Osteoblast (primary cell): ENCODE results near the gene INCENP. TPM values are rescaled to one million over a fixed set of nuclear protein-coding genes. Genes with fewer than 3 reads are reported as not detected.

Experiments
- DNase-seq: peaks from one replicate; pipeline ENCODE4 v3.0.0; 2011; ENCODE audit warnings: low spot score, mixed read lengths; ENCODE audit not compliant: insufficient read length; ENCODE audit errors: missing footprints
- H2AFZ ChIP-seq: 2 replicates; pipeline ENCODE4 v1.6.0; 2011; ENCODE audit warnings: mild to moderate bottlenecking, low read length
- H3K27ac ChIP-seq: 2 replicates; pipeline ENCODE4 v1.5.1; 2011; ENCODE audit warnings: mild to moderate bottlenecking, low read depth, low read length, moderate library complexity
- H3K27me3 ChIP-seq: 2 replicates; pipeline ENCODE4 v1.6.0; 2012; ENCODE audit warnings: mild to moderate bottlenecking, control low read depth, inconsistent platforms, low read length, moderate library complexity; ENCODE audit not compliant: insufficient read depth
- H3K36me3 ChIP-seq: 2 replicates; pipeline ENCODE4 v1.5.1; 2011; ENCODE audit warnings: mild to moderate bottlenecking, low read length, control low read depth, moderate library complexity; ENCODE audit not compliant: insufficient read depth
- H3K4me1 ChIP-seq: 2 replicates; pipeline ENCODE4 v1.5.1; 2011; ENCODE audit warnings: mild to moderate bottlenecking, low read length, control low read depth, moderate library complexity; ENCODE audit not compliant: insufficient read depth
- H3K4me2 ChIP-seq: 2 replicates; pipeline ENCODE4 v1.6.0; 2011; ENCODE audit warnings: mild to moderate bottlenecking, low read length; ENCODE audit not compliant: insufficient read depth
- H3K4me3 ChIP-seq: fragments of 200-600 bp; sonication (generic); 3 replicates; pipeline ENCODE4 v1.5.1; 2012; ENCODE audit warnings: mild to moderate bottlenecking, low read length, inconsistent platforms; ENCODE audit not compliant: insufficient read depth
- H3K79me2 ChIP-seq: 2 replicates; pipeline ENCODE4 v1.6.0; 2012; ENCODE audit warnings: mild to moderate bottlenecking, low read length, control low read depth, inconsistent platforms; ENCODE audit not compliant: insufficient read depth
- H3K9me3 ChIP-seq: 2 replicates; pipeline ENCODE4 v1.5.1; 2011; ENCODE audit warnings: low read depth, low read length, control low read depth
- H4K20me1 ChIP-seq: 2 replicates; pipeline ENCODE4 v1.6.0; 2012; ENCODE audit warnings: mild to moderate bottlenecking, low read length, control low read depth; ENCODE audit not compliant: insufficient read depth
- total RNA-seq: library from RNA; depleted of rRNA; stranded (reverse); fragments of >200 nt; gene quantifications from 2 replicates; pipeline ENCODE4 v1.2.3, GENCODE V29; 2012
- TF ChIP-seq, protein P1 (sequence below): IDR thresholded peaks from 2 replicates; pipeline ENCODE4 v1.5.1; 2011; ENCODE audit warnings: mild to moderate bottlenecking, low read depth, low read length, moderate library complexity; ENCODE audit errors: extremely low read depth

The INCENP gene
- total RNA-seq, 1 donor = 8.7 TPM

DNA sequence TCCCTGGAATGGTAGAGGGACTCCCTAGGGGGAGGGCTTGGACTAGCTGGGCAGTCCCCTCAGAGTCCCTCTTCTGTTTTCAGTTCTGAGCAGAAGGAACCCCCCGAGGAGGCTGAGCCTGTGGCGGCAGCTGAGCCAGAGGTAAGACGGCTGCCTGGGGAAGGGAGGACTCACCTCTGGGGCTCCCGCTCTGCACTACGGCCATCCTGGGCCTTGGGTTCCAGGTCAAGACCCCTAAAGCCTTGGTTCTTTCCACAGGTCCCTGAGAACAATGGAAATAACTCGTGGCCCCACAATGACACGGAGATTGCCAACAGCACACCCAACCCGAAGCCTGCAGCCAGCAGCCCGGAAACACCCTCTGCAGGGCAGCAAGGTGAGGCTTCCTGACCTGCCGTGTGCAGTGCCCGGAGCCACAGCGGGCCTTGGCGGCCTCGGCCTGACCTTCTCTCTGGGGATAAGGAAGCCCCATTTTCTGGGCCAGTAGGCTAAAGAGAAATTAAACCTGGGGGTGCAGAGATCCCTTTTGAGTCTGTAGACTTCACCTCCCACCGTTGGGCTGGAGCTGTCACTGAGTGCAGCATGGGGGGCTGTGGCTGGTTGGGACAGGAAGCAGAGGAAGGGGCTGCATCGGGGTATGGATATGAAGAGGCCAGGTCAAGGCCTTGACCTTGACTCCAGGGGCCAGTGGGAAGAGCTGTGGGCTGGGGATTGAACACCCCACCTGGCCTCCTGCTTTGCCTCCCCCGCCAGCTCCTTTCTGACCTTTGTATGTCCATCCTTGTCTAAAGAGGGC, 15.0 kb downstream of the INCENP start:
- DNase-seq = peak; percentile 27
- Histone ChIP-seq H3K79me2 (peaks cover 38% of the 10 kb centered on the region), H3K9me3 (no peaks in the 10 kb centered on the region), H3K4me1 (no peaks in the 10 kb centered on the region), H4K20me1 (no peaks in the 10 kb centered on the region), H3K36me3 (peaks cover 39% of the 10 kb centered on the region), H3K27me3 (no peaks in the 10 kb centered on the region), H3K4me3 (no peak overlapping the region), H2AFZ (no peak overlapping the region), H3K27ac (no peak overlapping the region), H3K4me2 (no peak overlapping the region)
- TF ChIP-seq, protein P1, sequence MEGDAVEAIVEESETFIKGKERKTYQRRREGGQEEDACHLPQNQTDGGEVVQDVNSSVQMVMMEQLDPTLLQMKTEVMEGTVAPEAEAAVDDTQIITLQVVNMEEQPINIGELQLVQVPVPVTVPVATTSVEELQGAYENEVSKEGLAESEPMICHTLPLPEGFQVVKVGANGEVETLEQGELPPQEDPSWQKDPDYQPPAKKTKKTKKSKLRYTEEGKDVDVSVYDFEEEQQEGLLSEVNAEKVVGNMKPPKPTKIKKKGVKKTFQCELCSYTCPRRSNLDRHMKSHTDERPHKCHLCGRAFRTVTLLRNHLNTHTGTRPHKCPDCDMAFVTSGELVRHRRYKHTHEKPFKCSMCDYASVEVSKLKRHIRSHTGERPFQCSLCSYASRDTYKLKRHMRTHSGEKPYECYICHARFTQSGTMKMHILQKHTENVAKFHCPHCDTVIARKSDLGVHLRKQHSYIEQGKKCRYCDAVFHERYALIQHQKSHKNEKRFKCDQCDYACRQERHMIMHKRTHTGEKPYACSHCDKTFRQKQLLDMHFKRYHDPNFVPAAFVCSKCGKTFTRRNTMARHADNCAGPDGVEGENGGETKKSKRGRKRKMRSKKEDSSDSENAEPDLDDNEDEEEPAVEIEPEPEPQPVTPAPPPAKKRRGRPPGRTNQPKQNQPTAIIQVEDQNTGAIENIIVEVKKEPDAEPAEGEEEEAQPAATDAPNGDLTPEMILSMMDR = no peak

GRCh38 chr11:62139526-62140303, 15.9 kb downstream of the INCENP start:
- Histone ChIP-seq H3K4me2 (no peak overlapping the region), H4K20me1 (no peaks in the 10 kb centered on the region), H3K4me1 (no peaks in the 10 kb centered on the region), H3K4me3 (no peak overlapping the region), H3K79me2 (peaks cover 31% of the 10 kb centered on the region), H3K36me3 (peaks cover 44% of the 10 kb centered on the region), H2AFZ (no peak overlapping the region), H3K9me3 (no peaks in the 10 kb centered on the region), H3K27ac (no peak overlapping the region), H3K27me3 (no peaks in the 10 kb centered on the region)
- TF ChIP-seq, protein P1 = no peak
- peak; percentile 38 for DNase-seq

DNA sequence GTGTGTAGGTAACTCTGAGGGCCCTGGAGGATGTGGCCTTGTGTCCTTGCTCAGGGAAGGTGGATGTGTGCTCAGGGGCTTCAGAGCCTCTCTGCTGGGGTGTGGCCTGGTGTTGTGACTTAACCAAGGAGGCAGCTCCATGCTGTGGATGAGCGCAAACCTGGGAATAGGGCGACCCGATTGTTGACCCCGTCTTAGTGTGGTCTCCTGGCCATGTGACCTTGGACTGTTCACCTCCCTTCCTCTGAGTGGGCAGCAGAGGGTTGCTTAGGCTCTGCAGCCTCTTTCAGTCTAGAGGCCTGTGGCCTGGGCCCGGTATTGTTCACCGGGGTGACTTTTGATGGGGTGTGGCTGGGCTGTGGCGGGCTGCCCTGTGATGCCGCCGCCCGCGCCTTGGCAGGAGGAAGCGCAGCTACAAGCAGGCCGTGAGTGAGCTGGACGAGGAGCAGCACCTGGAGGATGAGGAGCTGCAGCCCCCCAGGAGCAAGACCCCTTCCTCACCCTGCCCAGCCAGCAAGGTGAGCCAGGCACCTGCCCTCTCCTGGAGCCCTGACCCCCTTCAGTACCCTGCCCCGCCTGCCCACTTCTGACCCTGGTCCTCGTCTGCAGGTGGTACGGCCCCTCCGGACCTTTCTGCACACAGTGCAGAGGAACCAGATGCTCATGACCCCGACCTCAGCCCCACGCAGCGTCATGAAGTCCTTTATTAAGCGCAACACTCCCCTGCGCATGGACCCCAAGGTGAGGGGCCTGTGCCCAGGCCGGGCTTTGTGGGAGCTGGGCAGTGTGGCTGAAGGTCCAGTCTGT, 16.7 kb downstream of the INCENP start:
- H3K4me3 ChIP-seq = no peak overlapping the region
- TF ChIP-seq, protein P1 = no peak
- H3K36me3 ChIP-seq = peaks cover 46% of the 10 kb centered on the region

More for the DNA sequence above, 16.7 kb downstream of the INCENP start:
- DNase-seq = peak; percentile 63
- Histone ChIP-seq H3K27ac (no peak overlapping the region), H3K27me3 (no peaks in the 10 kb centered on the region), H3K4me1 (no peaks in the 10 kb centered on the region), H3K4me2 (no peak overlapping the region), H3K9me3 (no peaks in the 10 kb centered on the region), H4K20me1 (no peaks in the 10 kb centered on the region), H3K79me2 (peaks cover 23% of the 10 kb centered on the region), H2AFZ (no peak overlapping the region)
